ENCODE results near the gene VASN.
A peak's percentile ranks its signal among the peaks of the same experiment; 100 is the strongest.
"Not testable (repeated sequence)": the region's sequence is repeated elsewhere in the genome, so short reads cannot be mapped to it uniquely, and the experiment has no call there.

The VASN gene

GRCh38 chr16:4337540-4338088 is 34.0 kb upstream of the VASN start:
- DNase-seq (ENCODE audit: low read depth): no peak

- no peak for DNase-seq (ENCODE audit: low read depth)
These were observed 33.5 kb upstream of the VASN start for GRCh38 chr16:4338125-4338582.

- no peak for DNase-seq (ENCODE audit: low read depth)
These were observed 32.8 kb upstream of the VASN start for GRCh38 chr16:4338712-4339299.

GRCh38 chr16:4339455-4339854 is 32.2 kb upstream of the VASN start:
- DNase-seq (ENCODE audit: low read depth): no peak

GRCh38 chr16:4339909-4340308 is 31.7 kb upstream of the VASN start:
- no peak for DNase-seq (ENCODE audit: low read depth)

GRCh38 chr16:4340443-4340842 is 31.2 kb upstream of the VASN start:
- DNase-seq (ENCODE audit: low read depth): no peak

- DNase-seq (ENCODE audit: low read depth): no peak
These were observed 30.4 kb upstream of the VASN start for GRCh38 chr16:4341250-4341649.

GRCh38 chr16:4342866-4343744 is 28.5 kb upstream of the VASN start:
- no peak for DNase-seq (ENCODE audit: low read depth)

GRCh38 chr16:4344300-4344982 is 27.2 kb upstream of the VASN start:
- DNase-seq (ENCODE audit: low read depth): not testable (repeated sequence)

GRCh38 chr16:4344983-4345835 is 26.4 kb upstream of the VASN start:
- no peak for DNase-seq (ENCODE audit: low read depth)

GRCh38 chr16:4345836-4346781 is 25.5 kb upstream of the VASN start:
- no peak for DNase-seq (ENCODE audit: low read depth)

GRCh38 chr16:4347010-4347409 is 24.6 kb upstream of the VASN start:
- no peak for DNase-seq (ENCODE audit: low read depth)

GRCh38 chr16:4347765-4348509 is 23.7 kb upstream of the VASN start:
- no peak for DNase-seq (ENCODE audit: low read depth)

GRCh38 chr16:4349332-4349731 is 22.3 kb upstream of the VASN start:
- DNase-seq (ENCODE audit: low read depth): no peak

GRCh38 chr16:4350365-4350786 is 21.3 kb upstream of the VASN start:
- no peak for DNase-seq (ENCODE audit: low read depth)

GRCh38 chr16:4350787-4351659 is 20.6 kb upstream of the VASN start, which contains the start of gene PAM16:
PAM16 (minus strand) TSS chr16:4351321; CDS start chr16:4351234, 87 bp downstream.
- peak; percentile 96 for DNase-seq (ENCODE audit: low read depth)

- DNase-seq (ENCODE audit: low read depth): no peak
These were observed 19.8 kb upstream of the VASN start for GRCh38 chr16:4351880-4352279.

GRCh38 chr16:4352843-4353242 is 18.8 kb upstream of the VASN start:
- no peak for DNase-seq (ENCODE audit: low read depth)

- DNase-seq (ENCODE audit: low read depth): no peak
These were observed 18.0 kb upstream of the VASN start for GRCh38 chr16:4353675-4354074.

Measured in stimulated activated CD4-positive, alpha-beta T cell treated with anti-CD3 and anti-CD28 coated beads, Interleukin-2, amount 100 ng/mL, for 4 hours (primary cell).